IMR-90 (cell line): ENCODE data around the gene SLC28A3. TPM values are rescaled to one million over a fixed set of nuclear protein-coding genes. Genes with fewer than 3 reads are reported as not detected.

ENCODE experiments used
- ATAC-seq: fragments of 200-7000 bp; cut with Tn5 transposase; 2 replicates; pipeline ENCODE4 v1.9.1; 2020; ENCODE audit warnings: low read depth, mild to moderate bottlenecking, moderate library complexity
- BruUV-seq: library from RNA; stranded (reverse); fragments of 400-500 nt; replicated peaks from 2 replicates; lab custom pipeline; 2021; lab: Mats Ljungman, UMichigan
- CTCF ChIA-PET: fragments of 300-600 bp; formaldehyde crosslinking; extraction: SDS; loops from one replicate; lab custom pipeline; 2021; ENCODE audit warnings: antibody characterized with exemption; lab: Yijun Ruan, JAX
- POLR2A ChIA-PET: fragments of 300-600 bp; sonication (Branson Sonifier 250); formaldehyde crosslinking; loops from one replicate; lab custom pipeline; 2022; ENCODE audit warnings: antibody characterized with exemption; ENCODE audit not compliant: unreplicated experiment; lab: Charles Lee
- DNase-seq: peaks from one replicate; pipeline ENCODE4 v3.0.0; 2013
- H2AFZ ChIP-seq: replicated peaks from 2 replicates; pipeline ENCODE3; 2013; ENCODE audit warnings: low read length, mild to moderate bottlenecking; ENCODE audit not compliant: poor library complexity
- H2AK5ac ChIP-seq: 2 replicates; pipeline ENCODE4 v1.6.1; 2013; ENCODE audit warnings: low read depth, low read length, inconsistent platforms
- H2AK9ac ChIP-seq: replicated peaks from 2 replicates; pipeline ENCODE3; 2013; ENCODE audit warnings: mild to moderate bottlenecking, low read depth, low read length, moderate library complexity; ENCODE audit not compliant: poor library complexity
- H2BK120ac ChIP-seq: 2 replicates; pipeline ENCODE4 v1.6.1; 2013; ENCODE audit warnings: low read depth, low read length, inconsistent platforms
- H2BK15ac ChIP-seq: 3 replicates; pipeline ENCODE4 v1.6.1; 2013; ENCODE audit warnings: low read depth, low read length, inconsistent platforms
- H2BK20ac ChIP-seq: 2 replicates; pipeline ENCODE4 v1.6.1; 2013; ENCODE audit warnings: low read depth, mild to moderate bottlenecking, inconsistent platforms, low read length, moderate library complexity
- H2BK5ac ChIP-seq: 2 replicates; pipeline ENCODE4 v1.6.1; 2013; ENCODE audit warnings: mild to moderate bottlenecking, low read depth, low read length, inconsistent platforms; ENCODE audit not compliant: poor library complexity, severe bottlenecking
- H3K14ac ChIP-seq: replicated peaks from 2 replicates; pipeline ENCODE4 v1.6.1; 2013; ENCODE audit warnings: low read depth, low read length, inconsistent platforms
- H3K18ac ChIP-seq: 2 replicates; pipeline ENCODE4 v1.6.1; 2013; ENCODE audit warnings: low read depth, low read length, control low read depth
- H3K23ac ChIP-seq: 2 replicates; pipeline ENCODE4 v1.6.1; 2013; ENCODE audit warnings: low read depth, low read length, inconsistent platforms
- H3K27ac ChIP-seq: 2 replicates; pipeline ENCODE4 v1.5.1; 2013; ENCODE audit warnings: mild to moderate bottlenecking, control low read depth, low read length; ENCODE audit not compliant: insufficient read depth
- H3K27me3 ChIP-seq: 2 replicates; pipeline ENCODE4 v1.6.1; 2013; ENCODE audit warnings: low read length; ENCODE audit not compliant: control insufficient read depth, insufficient read depth
- H3K36me3 ChIP-seq: 2 replicates; pipeline ENCODE4 v1.6.1; 2013; ENCODE audit warnings: low read length, mixed read lengths; ENCODE audit not compliant: control insufficient read depth, insufficient read depth
- H3K4ac ChIP-seq: 2 replicates; pipeline ENCODE4 v1.6.1; 2013; ENCODE audit warnings: low read depth, low read length, inconsistent platforms
- H3K4me1 ChIP-seq: 2 replicates; pipeline ENCODE4 v1.6.1; 2013; ENCODE audit warnings: low read length, mixed read lengths; ENCODE audit not compliant: control insufficient read depth, insufficient read depth
- H3K4me2 ChIP-seq: 2 replicates; pipeline ENCODE4 v1.6.1; 2013; ENCODE audit warnings: low read depth, mild to moderate bottlenecking, control low read depth, low read length, moderate library complexity
- H3K4me3 ChIP-seq: 2 replicates; pipeline ENCODE4 v1.5.1; 2013; ENCODE audit warnings: low read depth, mild to moderate bottlenecking, control low read depth, low read length, moderate library complexity; ENCODE audit not compliant: insufficient read depth
- H3K56ac ChIP-seq: 2 replicates; pipeline ENCODE4 v1.6.1; 2013; ENCODE audit warnings: low read length, inconsistent platforms; ENCODE audit not compliant: insufficient read depth; ENCODE audit errors: extremely low read depth
- H3K79me1 ChIP-seq, 2 experiments: 2 replicates each; pipeline ENCODE4 v1.6.1; 2013; ENCODE audit warnings: low read length in 2 of 2, inconsistent platforms in 1 of 2, low read depth in 1 of 2
- H3K9ac ChIP-seq: 2 replicates; pipeline ENCODE4 v1.6.1; 2013; ENCODE audit warnings: low read depth, low read length, control low read depth
- H3K9me1 ChIP-seq: 2 replicates; pipeline ENCODE4 v1.6.1; 2013; ENCODE audit warnings: low read length, inconsistent platforms; ENCODE audit not compliant: insufficient read depth
- H3K9me3 ChIP-seq: 2 replicates; pipeline ENCODE4 v1.6.1; 2013; ENCODE audit warnings: low read length; ENCODE audit not compliant: control insufficient read depth, insufficient read depth
- H4K20me1 ChIP-seq: 2 replicates; pipeline ENCODE4 v1.6.1; 2013; ENCODE audit warnings: low read length, inconsistent platforms; ENCODE audit not compliant: insufficient read depth
- H4K5ac ChIP-seq: 2 replicates; pipeline ENCODE4 v1.6.1; 2013; ENCODE audit warnings: mild to moderate bottlenecking, low read depth, low read length, control low read depth
- H4K8ac ChIP-seq, 2 experiments: 2 replicates each; pipeline ENCODE4 v1.6.1; 2013; ENCODE audit warnings: low read depth in 2 of 2, low read length in 2 of 2, control low read depth in 1 of 2, inconsistent platforms in 1 of 2
- H4K91ac ChIP-seq: 2 replicates; pipeline ENCODE4 v1.6.1; 2013; ENCODE audit warnings: low read depth, low read length, inconsistent platforms; ENCODE audit not compliant: insufficient read depth
- BHLHE40 ChIP-seq: fragments of 150-350 bp; IDR thresholded peaks from 2 replicates; pipeline ENCODE4 v1.6.1; 2016; ENCODE audit warnings: mild to moderate bottlenecking, low read depth, low read length
- CEBPB ChIP-seq: IDR thresholded peaks from 2 replicates; pipeline ENCODE4 v1.6.1; 2012; ENCODE audit warnings: low read depth, low read length, improper control_type of control experiment
- CHD1 ChIP-seq: IDR thresholded peaks from 2 replicates; pipeline ENCODE4 v1.6.1; 2012; ENCODE audit warnings: low read depth, low read length, improper control_type of control experiment
- CTCF ChIP-seq: conservative IDR thresholded peaks from 2 replicates; pipeline ENCODE4 v1.5.1; 2012; ENCODE audit warnings: mild to moderate bottlenecking, low read depth, low read length, improper control_type of control experiment
- ELK1 ChIP-seq: fragments of 150-350 bp; IDR thresholded peaks from 2 replicates; pipeline ENCODE4 v1.6.1; 2016; ENCODE audit warnings: low read depth, mild to moderate bottlenecking, low read length, moderate library complexity, borderline replicate concordance
- FOS ChIP-seq: fragments of 150-350 bp; IDR thresholded peaks from 2 replicates; pipeline ENCODE4 v1.6.1; 2016; ENCODE audit warnings: low read depth, low read length
- MAFK ChIP-seq: IDR thresholded peaks from 2 replicates; pipeline ENCODE4 v1.6.1; 2012; ENCODE audit warnings: low read depth, low read length, improper control_type of control experiment
- MAZ ChIP-seq: IDR thresholded peaks from 2 replicates; pipeline ENCODE4 v1.6.1; 2012; ENCODE audit warnings: low read depth, mild to moderate bottlenecking, low read length, improper control_type of control experiment, moderate library complexity, borderline replicate concordance
- MXI1 ChIP-seq: IDR thresholded peaks from 2 replicates; pipeline ENCODE4 v1.6.1; 2012; ENCODE audit warnings: low read depth, mild to moderate bottlenecking, low read length, moderate library complexity, borderline replicate concordance
- NFE2L2 ChIP-seq: fragments of 150-350 bp; IDR thresholded peaks from 2 replicates; pipeline ENCODE4 v1.6.1; 2016; ENCODE audit warnings: low read depth, mild to moderate bottlenecking, low read length
- POLR2A ChIP-seq: IDR thresholded peaks from 2 replicates; pipeline ENCODE4 v1.6.1; 2012; ENCODE audit warnings: mild to moderate bottlenecking, low read depth, low read length
- RCOR1 ChIP-seq: IDR thresholded peaks from 2 replicates; pipeline ENCODE4 v1.6.1; 2012; ENCODE audit warnings: mild to moderate bottlenecking, low read length, improper control_type of control experiment; ENCODE audit not compliant: insufficient replicate concordance
- RFX5 ChIP-seq: IDR thresholded peaks from 2 replicates; pipeline ENCODE4 v1.8.0; 2012; ENCODE audit warnings: low read depth, mild to moderate bottlenecking, low read length, moderate library complexity
- SMC3 ChIP-seq: fragments of 150-350 bp; IDR thresholded peaks from 2 replicates; pipeline ENCODE4 v1.6.1; 2016; ENCODE audit warnings: low read depth, mild to moderate bottlenecking, antibody characterized with exemption, low read length, moderate library complexity
- WGBS, 2 experiments: methylation state at CpG; one replicate each; pipeline versions ENCODE4 v1.1.5 to v1.1.7; 2013; ENCODE audit warnings: missing lambda C conversion rate in 2 of 2; ENCODE audit not compliant: insufficient read length in 1 of 2; ENCODE audit errors: extremely low coverage in 2 of 2; 5-methylcytosine and 5-hydroxymethylcytosine counted together
- dilution Hi-C: fragments of 300-500 bp; cut with HindIII; formaldehyde crosslinking; loops from one replicate; pipeline ENCODE4 v1.14.3; 2018; ENCODE audit warnings: low sequenced_read_pairs; ENCODE audit not compliant: unreplicated experiment
- in situ Hi-C: fragments of 300-500 bp; cut with MboI; formaldehyde crosslinking; loops from 3 replicates; pipeline ENCODE4 v1.14.3; 2019; ENCODE audit warnings: low sequenced_read_pairs, inconsistent platforms, mixed read lengths
- intact Hi-C: fragments of 100-400 bp; cut with micrococcal nuclease; formaldehyde crosslinking; loops from 2 replicates; pipeline ENCODE4 v1.10.0; 2022
- polyA plus RNA-seq, 3 experiments: library from polyadenylated mRNA; depleted of rRNA; stranded (reverse); fragments of >200 nt; gene quantifications; 2 replicates each; pipeline ENCODE4 v1.2.3, GENCODE V29; 2012; ENCODE audit warnings: low replicate concordance in 1 of 3
- total RNA-seq: library from RNA; depleted of rRNA; stranded (reverse); fragments of >200 nt; gene quantifications from 2 replicates; pipeline ENCODE4 v1.2.3, GENCODE V29; 2012

The SLC28A3 gene
- total and polyA plus RNA-seq, 2 of the 4 experiments (the other 2 are of a cell fraction), result 1.1 to 2.2 TPM

- Histone ChIP-seq H3K4me3 (no peak overlapping the region), H3K27ac (no peak overlapping the region), H3K9me3 (no peaks in the 10 kb centered on the region), H2BK15ac (no peak overlapping the region), H3K4ac (no peak overlapping the region), H3K14ac (no peak overlapping the region), H3K18ac (no peak overlapping the region), H2BK120ac (no peak overlapping the region), H3K23ac (no peak overlapping the region), H2AK5ac (no peak overlapping the region), H3K9me1 (no peaks in the 10 kb centered on the region), H3K4me1 (0 out of 2 replicates have a peak, but pooled peaks cover 3% of the 10 kb centered on the region), H2BK20ac (no peak overlapping the region), H3K27me3 (no peaks in the 10 kb centered on the region; the same call in 1 of the 2 replicates), H3K9ac (no peak overlapping the region), H3K56ac (no peak overlapping the region), H4K91ac (no peak overlapping the region), H3K36me3 (no peaks in the 10 kb centered on the region), H3K79me1 (no peaks in the 10 kb centered on the region), H4K5ac (no peak overlapping the region), H2AFZ (no peak overlapping the region), H2AK9ac (no peak overlapping the region), H4K8ac (no peak overlapping the region), H2BK5ac (no peak overlapping the region), H4K20me1 (no peaks in the 10 kb centered on the region), H3K4me2 (no peak overlapping the region)
- intact Hi-C loops (no loop called here), dilution Hi-C loops (no loop called here), in situ Hi-C loops (no loop called here)
- no CpG with 5 or more reads among the region's 3 CpGs for WGBS, 2 experiments
- DNase-seq (no peak), ATAC-seq (no peak)
- ChIA-PET CTCF (no interaction called here), POLR2A (no interaction called here)
- no peak for TF ChIP-seq NFE2L2
- TF ChIP-seq POLR2A, result no peak
- TF ChIP-seq FOS, result no peak
- no peak for TF ChIP-seq CTCF
- no peak for TF ChIP-seq CHD1
- no peak for TF ChIP-seq ELK1
- TF ChIP-seq CEBPB, result no peak
- TF ChIP-seq RFX5, result no peak
- TF ChIP-seq SMC3, result no peak
- TF ChIP-seq MAFK, result no peak
- no peak for TF ChIP-seq MAZ
- no peak for TF ChIP-seq RCOR1
- TF ChIP-seq BHLHE40, result no peak
- no peak for TF ChIP-seq MXI1
- no TSS peak for BruUV-seq
Observed at GRCh38 chr9:84368601-84369000, 28.0 kb upstream of the SLC28A3 start.
